SK-N-SH treated with all-trans-retinoic acid at 6 μM for 48 hours (cell line): ENCODE measurements around the gene TMPRSS5.

Experiments
- CSRNP3 ChIP-seq: fragments of 250-450 bp; sonication (Bioruptor Pico); IDR thresholded peaks from 2 replicates; pipeline ENCODE4 v1.5.1; 2021; ENCODE audit warnings: mild to moderate bottlenecking, moderate library complexity
- ESRRG ChIP-seq: fragments of 250-450 bp; sonication (Bioruptor Pico); IDR thresholded peaks from 2 replicates; pipeline ENCODE4 v1.6.1; 2021; ENCODE audit warnings: mild to moderate bottlenecking
- GLIS3 ChIP-seq: fragments of 250-450 bp; sonication (Bioruptor Pico); IDR thresholded peaks from 2 replicates; pipeline ENCODE4 v1.5.0; 2020; ENCODE audit warnings: mild to moderate bottlenecking, moderate library complexity
- OSR1 ChIP-seq: fragments of 250-450 bp; sonication (Bioruptor Pico); IDR thresholded peaks from 2 replicates; pipeline ENCODE4 v1.8.0; 2022; ENCODE audit warnings: moderate library complexity, mild to moderate bottlenecking, inconsistent platforms
- PATZ1 ChIP-seq: fragments of 250-450 bp; sonication (Bioruptor Pico); IDR thresholded peaks from 2 replicates; pipeline ENCODE4 v1.8.0; 2020; ENCODE audit warnings: mild to moderate bottlenecking, moderate library complexity, borderline replicate concordance
- POU6F1 ChIP-seq: fragments of 250-450 bp; sonication (Bioruptor Pico); IDR thresholded peaks from 2 replicates; pipeline ENCODE4 v1.8.0; 2021; ENCODE audit warnings: low read depth, mild to moderate bottlenecking, moderate library complexity, borderline replicate concordance
- SNAI2 ChIP-seq: fragments of 250-450 bp; sonication (Bioruptor Pico); IDR thresholded peaks from 2 replicates; pipeline ENCODE4 v1.5.0; 2020; ENCODE audit warnings: mild to moderate bottlenecking, moderate library complexity
- TCF4 ChIP-seq: fragments of 250-450 bp; sonication (Bioruptor Pico); IDR thresholded peaks from 2 replicates; pipeline ENCODE4 v1.8.0; 2021; ENCODE audit warnings: mild to moderate bottlenecking, moderate library complexity, borderline replicate concordance
- ZFP3 ChIP-seq: fragments of 250-450 bp; sonication (Bioruptor Pico); IDR thresholded peaks from 2 replicates; pipeline ENCODE4 v1.5.0; 2020; ENCODE audit warnings: mild to moderate bottlenecking, moderate library complexity
- ZFP30 ChIP-seq: fragments of 450-650 bp; formaldehyde crosslinking; IDR thresholded peaks from 2 replicates; pipeline ENCODE4 v1.5.0; 2022; ENCODE audit warnings: mild to moderate bottlenecking, moderate library complexity
- ZNF8 ChIP-seq: fragments of 450-650 bp; formaldehyde crosslinking; IDR thresholded peaks from 2 replicates; pipeline ENCODE4 v1.5.0; 2020; ENCODE audit warnings: mild to moderate bottlenecking, moderate library complexity

GRCh38 chr11:113690619-113691569 is 15.2 kb downstream of the TMPRSS5 start:
- TF ChIP-seq ZNF8 (CRISPR knock-in tag) (no peak), ESRRG (CRISPR knock-in tag) (no peak), TCF4 (CRISPR knock-in tag) (no peak), ZFP30 (no peak), ZFP3 (CRISPR knock-in tag) (no peak), SNAI2 (CRISPR knock-in tag) (no peak), GLIS3 (CRISPR knock-in tag) (no peak), CSRNP3 (CRISPR knock-in tag) (no peak), POU6F1 (CRISPR knock-in tag) (no peak), OSR1 (CRISPR knock-in tag) (no peak), PATZ1 (no peak)
